ENCODE measurements around the gene RAB11FIP4. TPM values are rescaled to one million over a fixed set of nuclear protein-coding genes. Genes with fewer than 3 reads are reported as not detected.

The RAB11FIP4 gene
- total and polyA plus RNA-seq, 9 of the 15 experiments (the other 6 are each of a cell fraction or from before 2014, with no cell fraction given): 0.62 to 16.6 (median 8.9) TPM

DNA sequence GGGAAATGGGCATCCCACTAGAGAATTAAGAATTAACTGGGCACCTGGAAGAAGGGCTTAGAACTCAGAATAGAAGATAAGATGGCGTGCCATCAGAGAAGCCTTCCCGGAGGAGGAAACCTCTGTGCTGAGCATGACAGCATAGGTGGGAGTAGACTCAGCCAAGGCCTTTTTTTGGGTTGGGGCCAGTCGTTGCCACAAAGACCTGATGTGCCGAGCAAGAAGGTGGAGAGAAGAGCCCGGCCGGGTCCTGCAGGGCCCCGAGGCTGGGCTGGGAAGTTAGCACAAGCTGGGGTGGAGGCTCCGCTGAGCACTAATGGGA, 1.1 kb upstream of the RAB11FIP4 start:
- Histone ChIP-seq H2AFZ (ENCODE audit: low read depth, low read length) (no peak overlapping the region), H3K27me3 (ENCODE audit: control insufficient read depth in 2 of 2, insufficient read depth in 2 of 2, low read length in 2 of 2) (peaks cover 25 to 45% of the 10 kb centered on the region in 2 experiments), H3K4me3 (no peak overlapping the region), H3K9me1 (ENCODE audit: control insufficient read depth, insufficient read depth, low read length) (no peaks in the 10 kb centered on the region), H3K27ac (ENCODE audit: extremely low read depth, low read depth, low read length) (no peak overlapping the region), H3K79me2 (ENCODE audit: control insufficient read depth, insufficient read depth, low read length) (no peaks in the 10 kb centered on the region), H3K36me3 (ENCODE audit: control insufficient read depth, insufficient read depth, low read length) (no peaks in the 10 kb centered on the region), H3K4me1 (replicated peaks in 1 of 2; ENCODE audit: control insufficient read depth in 2 of 2, insufficient read depth in 2 of 2, low read length in 2 of 2) (peaks cover 0 to 21% of the 10 kb centered on the region in 2 experiments; a peak in 3 of 5 replicates), H3K4me2 (ENCODE audit: insufficient read depth, low read length) (no peak overlapping the region), H3K9ac (ENCODE audit: insufficient read depth in 1 of 2, low read depth in 2 of 2, low read length in 2 of 2) (no peak overlapping the region), H3K9me3 (replicated peaks; ENCODE audit: control insufficient read depth, insufficient read depth, low read depth, low read length) (no peaks in the 10 kb centered on the region), H4K20me1 (replicated peaks; ENCODE audit: control insufficient read depth, insufficient read depth, low read length) (peaks cover 2% of the 10 kb centered on the region)
- BruUV-seq (replicated peaks): no TSS peak
- FAIRE-seq (no peak), ATAC-seq (no peak), DNase-seq (ENCODE audit: extremely low read depth in 1 of 4, low spot score in 3 of 4) (no peak)
- POLR2A ChIA-PET: no interaction called here
- intact Hi-C loops (cut with micrococcal nuclease) (no loop called here), in situ Hi-C loops (cut with MboI) (no loop called here)
- WGBS (ENCODE audit: insufficient coverage, low coverage, missing lambda C conversion rate): 32% methylated on average over 5 of the region's 8 CpGs
- TF ChIP-seq ZFP36 (IDR thresholded peaks at IDR 0.05; ENCODE audit: low read depth, low read length, partially characterized antibody) (peak; percentile 78), TAL1 (IDR thresholded peaks at IDR 0.05) (no peak), SLC30A9 (CRISPR knock-in tag; IDR thresholded peaks at IDR 0.05) (no peak), YY1 (IDR thresholded peaks at IDR 0.05; ENCODE audit: borderline replicate concordance in 1 of 3, control insufficient read depth in 1 of 3, extremely low read depth in 1 of 3, insufficient read depth in 3 of 3, insufficient read length in 1 of 3, insufficient replicate concordance in 2 of 3, low read depth in 1 of 3, low read length in 2 of 3) (no peak)
- TF ChIP-seq, protein P1, sequence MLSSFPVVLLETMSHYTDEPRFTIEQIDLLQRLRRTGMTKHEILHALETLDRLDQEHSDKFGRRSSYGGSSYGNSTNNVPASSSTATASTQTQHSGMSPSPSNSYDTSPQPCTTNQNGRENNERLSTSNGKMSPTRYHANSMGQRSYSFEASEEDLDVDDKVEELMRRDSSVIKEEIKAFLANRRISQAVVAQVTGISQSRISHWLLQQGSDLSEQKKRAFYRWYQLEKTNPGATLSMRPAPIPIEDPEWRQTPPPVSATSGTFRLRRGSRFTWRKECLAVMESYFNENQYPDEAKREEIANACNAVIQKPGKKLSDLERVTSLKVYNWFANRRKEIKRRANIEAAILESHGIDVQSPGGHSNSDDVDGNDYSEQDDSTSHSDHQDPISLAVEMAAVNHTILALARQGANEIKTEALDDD (IDR thresholded peaks at IDR 0.05): no peak
- CTCF ChIA-PET (ENCODE audit: low intra/inter-chr PET ratio): interaction anchor here (2.8 kb wide), 1 partner anchor 136 kb away, joined by 22 read pairs; no protein-coding TSS in a partner anchor

All from K562 (cell line).